ENCODE measurements around the gene CARD11.

CARD11 gene

DNA sequence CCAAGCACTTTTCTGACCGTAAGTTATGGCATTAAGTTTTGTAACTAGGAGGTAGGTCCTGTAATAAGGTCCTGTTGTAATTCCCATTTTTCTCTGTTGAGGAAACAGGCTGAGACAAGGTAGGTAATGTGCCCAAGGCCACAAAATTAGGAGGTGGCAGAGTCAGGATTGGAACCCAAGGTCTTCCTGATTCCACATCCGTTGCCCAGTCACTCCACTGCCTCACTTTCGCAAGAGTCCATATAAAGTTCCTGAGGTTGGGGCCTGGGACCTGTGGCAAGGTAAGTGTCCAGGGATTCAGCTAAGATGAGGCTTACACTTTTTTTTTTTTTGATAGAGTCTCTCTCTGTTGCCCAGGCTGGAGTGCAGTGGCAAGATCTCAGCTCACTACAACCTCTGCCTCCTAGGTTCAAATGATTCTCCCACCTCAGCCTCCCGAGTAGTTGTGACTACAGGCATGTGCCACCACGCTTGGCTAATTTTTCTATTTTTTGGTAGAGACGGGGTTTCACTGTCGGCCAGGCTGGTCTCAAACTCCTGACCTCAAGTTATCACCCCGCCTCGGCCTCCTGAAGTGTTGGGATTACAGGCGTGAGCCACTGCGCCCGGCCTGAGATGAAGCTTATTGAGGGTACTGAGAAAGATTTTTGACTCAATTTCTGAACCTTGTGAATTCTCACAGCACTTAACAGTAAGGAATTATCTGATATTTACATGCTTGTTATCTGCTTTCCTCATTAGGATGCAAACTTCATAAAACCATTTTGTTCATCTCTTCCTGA lies 179.3 kb downstream of the CARD11 start:
- no peak for DNase-seq

DNA sequence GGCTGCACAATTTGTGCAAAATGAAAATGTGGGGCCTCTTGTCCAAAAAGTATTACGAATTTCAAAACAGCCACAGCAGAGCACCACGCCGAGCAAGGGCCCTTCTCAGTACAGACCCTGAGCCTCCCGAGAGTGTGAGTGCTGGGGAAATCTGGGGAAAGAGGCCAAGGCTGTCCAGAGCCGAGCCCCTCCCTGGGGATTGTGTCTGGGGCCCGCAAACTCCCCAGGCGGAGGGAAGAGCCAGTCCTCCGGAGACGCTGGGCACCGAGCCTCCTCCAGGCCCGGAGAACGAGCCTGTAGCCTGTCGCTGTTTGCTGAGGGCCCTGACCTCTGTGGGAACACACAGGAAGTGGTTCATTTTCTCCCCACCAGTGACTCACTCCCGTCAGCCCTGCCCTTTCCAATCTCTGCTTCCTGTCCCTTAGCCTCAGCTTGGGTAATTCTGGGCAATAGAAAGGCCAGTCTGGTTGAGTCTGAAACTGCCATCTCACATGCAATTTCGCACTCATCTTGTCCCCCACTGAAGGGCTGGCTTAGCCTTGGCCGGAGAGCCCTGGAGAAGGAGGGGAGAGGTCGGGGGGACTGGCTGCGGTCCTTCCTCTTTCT lies 180.1 kb downstream of the CARD11 start:
- DNase-seq: no peak

DNA sequence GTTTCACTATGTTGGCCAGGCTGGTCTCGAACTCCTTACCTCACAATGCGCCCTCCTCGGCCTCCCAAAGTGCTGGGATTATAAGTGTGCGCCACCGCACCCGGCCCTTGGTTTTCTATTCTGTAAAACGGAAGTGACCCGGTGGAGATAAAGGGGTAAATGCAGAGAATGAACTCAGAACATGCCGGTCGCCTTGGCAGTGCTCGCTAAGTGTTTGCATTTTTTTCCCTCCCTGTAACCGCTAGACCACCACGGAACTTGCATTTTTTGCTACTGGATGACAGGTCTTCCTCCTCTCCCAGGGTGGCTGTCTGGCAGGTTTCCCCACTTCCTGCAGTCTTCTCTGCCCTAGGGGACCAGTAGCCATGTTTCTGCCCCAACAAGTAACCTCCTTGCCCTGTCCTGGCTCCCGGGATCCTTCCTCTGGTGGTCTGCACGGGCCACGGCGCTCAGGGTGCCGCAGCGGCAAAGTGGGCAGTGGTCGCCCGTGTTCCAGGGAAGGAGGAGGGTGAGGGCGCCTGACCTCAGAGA lies 180.8 kb downstream of the CARD11 start:
- DNase-seq: no peak

DNA sequence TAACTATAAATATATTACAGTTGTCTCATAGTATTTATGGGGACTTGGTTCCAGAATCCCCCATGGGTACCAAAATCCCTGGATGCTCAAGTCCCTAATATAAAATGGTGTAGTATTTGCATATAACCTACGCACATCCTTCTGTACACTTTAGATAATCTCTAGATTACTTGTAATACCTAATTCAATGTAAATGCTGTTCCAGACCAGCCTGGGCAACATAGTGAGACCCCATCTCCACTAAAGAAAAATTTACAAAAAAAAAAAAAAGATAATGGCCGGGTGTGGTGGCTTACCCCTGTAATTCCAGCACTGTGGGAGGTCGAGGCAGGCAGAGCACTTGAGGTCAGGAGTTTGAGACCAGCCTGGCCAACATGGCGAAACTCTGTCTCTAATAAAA lies 182.2 kb downstream of the CARD11 start:
- DNase-seq: no peak

DNA sequence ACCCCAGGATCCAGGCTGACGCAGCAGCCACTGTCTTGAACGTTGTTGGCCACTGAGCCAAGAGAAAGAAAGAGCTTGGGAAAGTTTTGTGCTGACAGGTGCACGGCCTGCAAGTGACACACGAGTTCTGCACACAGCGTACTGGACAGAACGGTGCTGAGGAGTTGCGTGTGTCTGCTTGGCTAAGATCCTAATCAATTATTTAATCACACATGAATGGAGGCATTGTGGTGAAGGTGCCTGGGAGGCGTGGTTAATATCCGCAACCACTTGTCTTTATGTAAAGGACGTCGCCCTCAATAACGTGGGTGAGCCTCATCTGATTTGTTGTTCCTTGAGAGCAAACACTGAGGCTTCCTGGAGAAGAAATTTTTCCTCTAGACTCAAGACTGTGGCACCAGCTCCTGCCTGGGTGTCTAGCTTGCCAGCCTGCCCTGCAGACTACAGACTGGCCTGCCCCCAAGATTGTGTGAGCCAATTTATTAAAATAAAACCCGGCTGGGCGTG lies 183.0 kb downstream of the CARD11 start:
- no peak for DNase-seq

DNA sequence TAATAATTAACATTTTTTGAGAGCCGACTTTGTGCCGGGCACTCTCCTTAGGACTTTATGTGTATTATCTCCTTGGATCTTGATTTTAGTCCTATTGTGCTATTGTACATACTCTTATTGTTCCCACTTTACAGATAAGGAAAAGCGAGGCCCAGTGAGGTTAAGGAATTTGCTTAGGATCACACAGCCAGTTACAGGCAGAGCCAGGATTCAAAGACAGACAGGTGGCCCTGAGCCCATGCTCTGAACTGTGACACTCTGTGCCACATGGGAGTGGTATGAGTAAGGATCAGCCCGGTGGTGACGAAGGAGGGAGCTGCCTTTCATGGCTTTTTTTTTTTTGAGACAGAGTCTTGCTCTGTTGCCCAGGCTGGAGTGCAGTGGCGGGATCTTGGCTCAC lies 183.7 kb downstream of the CARD11 start:
- no peak for DNase-seq

DNA sequence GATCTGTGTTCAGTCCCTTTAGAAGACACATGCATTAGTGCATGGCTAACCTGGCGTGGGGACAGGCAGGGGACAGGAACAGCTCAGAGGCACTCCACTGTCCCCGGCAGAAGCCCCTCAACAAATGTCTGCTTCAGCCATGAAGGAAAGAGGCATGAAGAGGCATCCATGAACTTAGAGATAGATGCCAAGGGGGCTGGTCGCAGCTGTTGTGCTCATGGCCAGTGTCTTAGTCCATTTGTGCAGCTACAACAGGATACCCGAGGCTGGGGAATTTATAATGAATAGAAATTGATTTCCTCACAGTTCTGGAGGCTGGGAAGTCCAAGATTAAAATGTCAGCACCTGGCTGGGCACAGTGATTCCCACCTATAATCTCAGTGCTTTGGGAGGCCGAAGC lies 185.0 kb downstream of the CARD11 start:
- DNase-seq: no peak

DNA sequence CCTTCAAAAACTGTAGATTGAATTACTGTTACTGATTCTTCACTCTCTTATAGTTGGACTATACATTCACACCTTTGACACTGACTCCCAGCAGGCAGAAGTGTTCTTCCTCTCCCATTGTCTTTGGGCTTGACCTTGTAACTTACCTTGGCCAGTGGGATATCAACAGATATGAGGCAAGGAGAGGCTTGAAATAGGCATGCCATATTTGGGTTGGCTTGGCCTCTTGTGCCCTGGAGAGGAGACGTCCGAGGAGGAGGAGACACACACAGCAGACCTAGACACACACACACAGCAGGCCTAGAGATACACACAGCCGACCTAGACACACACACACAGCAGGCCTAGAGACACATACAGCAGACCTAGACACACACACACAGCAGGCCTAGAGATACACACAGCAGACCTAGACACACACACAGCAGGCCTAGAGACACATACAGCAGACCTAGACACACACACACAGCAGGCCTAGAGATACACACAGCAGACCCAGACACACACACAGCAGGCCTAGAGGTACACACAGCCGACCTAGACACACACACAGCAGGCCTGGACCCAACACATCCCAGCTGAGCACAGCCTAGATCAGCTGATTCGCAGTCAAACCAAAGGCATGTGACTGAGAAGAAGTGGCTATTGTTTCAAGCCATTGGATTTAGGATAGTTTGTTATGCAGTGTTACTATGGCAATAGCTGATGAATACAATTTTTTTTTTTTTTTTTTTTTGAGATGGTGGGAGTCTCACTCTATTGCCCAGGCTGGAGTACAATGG lies 187.1 kb downstream of the CARD11 start:
- DNase-seq: no peak

Measured in cerebellar nuclear complex (tissue), 1 donor.